ENCODE results near the gene RLBP1.

DNA sequence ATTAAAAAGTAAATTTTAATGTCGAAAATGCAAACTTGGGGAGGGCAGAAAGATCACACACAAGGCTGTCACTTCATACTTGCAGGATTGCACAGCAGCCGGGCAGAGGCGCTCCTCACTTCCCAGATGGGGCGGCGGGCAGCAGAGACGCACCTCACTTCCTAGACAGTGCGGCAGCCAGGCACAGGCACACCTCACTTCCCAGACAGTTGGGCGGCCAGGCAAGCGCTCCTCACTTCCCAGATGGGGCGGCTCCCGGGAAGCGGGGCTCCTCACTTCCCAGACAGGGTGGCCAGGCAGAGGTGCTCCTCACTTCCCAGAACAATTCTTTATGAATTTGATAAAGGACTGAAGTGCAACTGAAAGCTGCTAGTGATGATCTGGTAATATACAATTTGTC is 21.2 kb downstream of the RLBP1 start:
- TF ChIP-seq, protein P1, sequence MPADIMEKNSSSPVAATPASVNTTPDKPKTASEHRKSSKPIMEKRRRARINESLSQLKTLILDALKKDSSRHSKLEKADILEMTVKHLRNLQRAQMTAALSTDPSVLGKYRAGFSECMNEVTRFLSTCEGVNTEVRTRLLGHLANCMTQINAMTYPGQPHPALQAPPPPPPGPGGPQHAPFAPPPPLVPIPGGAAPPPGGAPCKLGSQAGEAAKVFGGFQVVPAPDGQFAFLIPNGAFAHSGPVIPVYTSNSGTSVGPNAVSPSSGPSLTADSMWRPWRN (IDR thresholded peaks at IDR 0.05; ENCODE audit: low read depth): no peak
- TF ChIP-seq POLR2A (conservative IDR thresholded peaks at IDR 0.05): no peak
- no peak for TF ChIP-seq KLF16 (IDR thresholded peaks at IDR 0.05)
- no peak for TF ChIP-seq NFE2L1 (tag; IDR thresholded peaks at IDR 0.05; ENCODE audit: borderline replicate concordance, low read depth)
- no peak for TF ChIP-seq KAT8 (IDR thresholded peaks at IDR 0.05; ENCODE audit: low read depth)
- TF ChIP-seq CREBBP (IDR thresholded peaks at IDR 0.05; ENCODE audit: low read depth, low read length): no peak
- no peak for TF ChIP-seq SRF (CRISPR knock-in tag; IDR thresholded peaks at IDR 0.05)
- TF ChIP-seq, protein P2, sequence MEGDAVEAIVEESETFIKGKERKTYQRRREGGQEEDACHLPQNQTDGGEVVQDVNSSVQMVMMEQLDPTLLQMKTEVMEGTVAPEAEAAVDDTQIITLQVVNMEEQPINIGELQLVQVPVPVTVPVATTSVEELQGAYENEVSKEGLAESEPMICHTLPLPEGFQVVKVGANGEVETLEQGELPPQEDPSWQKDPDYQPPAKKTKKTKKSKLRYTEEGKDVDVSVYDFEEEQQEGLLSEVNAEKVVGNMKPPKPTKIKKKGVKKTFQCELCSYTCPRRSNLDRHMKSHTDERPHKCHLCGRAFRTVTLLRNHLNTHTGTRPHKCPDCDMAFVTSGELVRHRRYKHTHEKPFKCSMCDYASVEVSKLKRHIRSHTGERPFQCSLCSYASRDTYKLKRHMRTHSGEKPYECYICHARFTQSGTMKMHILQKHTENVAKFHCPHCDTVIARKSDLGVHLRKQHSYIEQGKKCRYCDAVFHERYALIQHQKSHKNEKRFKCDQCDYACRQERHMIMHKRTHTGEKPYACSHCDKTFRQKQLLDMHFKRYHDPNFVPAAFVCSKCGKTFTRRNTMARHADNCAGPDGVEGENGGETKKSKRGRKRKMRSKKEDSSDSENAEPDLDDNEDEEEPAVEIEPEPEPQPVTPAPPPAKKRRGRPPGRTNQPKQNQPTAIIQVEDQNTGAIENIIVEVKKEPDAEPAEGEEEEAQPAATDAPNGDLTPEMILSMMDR (IDR thresholded peaks at IDR 0.05 in 2 of 3, conservative IDR thresholded peaks at IDR 0.05 in 1 of 3; ENCODE audit: insufficient read depth in 2 of 3, low read depth in 1 of 3, low read length in 3 of 3): no peak

Data from K562 (cell line).